ENCODE measurements around the gene GTF2H4. TPM values are rescaled to one million over a fixed set of nuclear protein-coding genes. Genes with fewer than 3 reads are reported as not detected.
"Not testable (repeated sequence)": the region's sequence is repeated elsewhere in the genome, so short reads cannot be mapped to it uniquely, and the experiment has no call there.

GTF2H4 gene
- total and polyA plus RNA-seq, 8 donors, result 3.9 to 67.4 (median 13.0) TPM

- Histone ChIP-seq H3K4me1 (peaks cover 7 to 14% (median 10%) of the 10 kb centered on the region in 4 donors), H3K4me3 (no peak overlapping the region), H3K36me3 (no peaks in the 10 kb centered on the region), H3K9me3 (peaks cover 0 to 18% (median 7%) of the 10 kb centered on the region in 4 donors), H3K27me3 (no peaks in the 10 kb centered on the region), H3K27ac (no peak overlapping the region)
- 86 to 100% (median 90%) methylated on average over 1 to 4 of the region's 4 CpGs for WGBS, 5 donors
- intact Hi-C loops (cut with DNase I; ENCODE audit: low total_unique reads), result no loop called here
- DNase-seq, result no peak
- TF ChIP-seq CTCF (IDR thresholded peaks at IDR 0.05), result no peak
- no peak for TF ChIP-seq EP300 (IDR thresholded peaks at IDR 0.05)
- TF ChIP-seq POLR2AphosphoS5 (IDR thresholded peaks at IDR 0.05), result no peak
- TF ChIP-seq POLR2A (IDR thresholded peaks at IDR 0.05), result no peak
Observed at GRCh38 chr6:30864325-30864724, 43.7 kb upstream of the GTF2H4 start.

GRCh38 chr6:30869241-30869749, 38.7 kb upstream of the GTF2H4 start:
- intact Hi-C loops (cut with DNase I; ENCODE audit: low total_unique reads); H3K4me3 ChIP-seq; H3K27me3 ChIP-seq; H3K4me1 ChIP-seq; H3K36me3 ChIP-seq; DNase-seq; H3K27ac ChIP-seq: not testable (repeated sequence)
- 84 to 90% (median 87%) methylated on average over 12 of the region's 12 CpGs for WGBS, 5 donors
- peaks cover 0 to 30% (median 10%) of the 10 kb centered on the region in 4 donors for H3K9me3 ChIP-seq

GRCh38 chr6:30870546-30870945, 37.5 kb upstream of the GTF2H4 start:
- Histone ChIP-seq H3K9me3 (peaks cover 0 to 30% (median 10%) of the 10 kb centered on the region in 4 donors), H3K4me3 (no peak overlapping the region), H3K27me3 (no peaks in the 10 kb centered on the region), H3K27ac (no peak overlapping the region), H3K4me1 (peaks cover 0 to 3% (median 0%) of the 10 kb centered on the region in 4 donors), H3K36me3 (no peaks in the 10 kb centered on the region)
- intact Hi-C loops (cut with DNase I; ENCODE audit: low total_unique reads), result loop anchor here (5.0 kb wide), 1 partner anchor 38 kb away; no protein-coding TSS in a partner anchor
- TF ChIP-seq POLR2AphosphoS5 (IDR thresholded peaks at IDR 0.05) (no peak), POLR2A (IDR thresholded peaks at IDR 0.05) (no peak), CTCF (IDR thresholded peaks at IDR 0.05) (no peak), EP300 (IDR thresholded peaks at IDR 0.05) (no peak)
- DNase-seq, result no peak

GRCh38 chr6:30871592-30872183, 36.3 kb upstream of the GTF2H4 start:
- Histone ChIP-seq H3K9me3 (peaks cover 0 to 30% (median 10%) of the 10 kb centered on the region in 4 donors), H3K4me1 (peaks cover 0 to 15% (median 7%) of the 10 kb centered on the region in 4 donors), H3K36me3 (no peaks in the 10 kb centered on the region), H3K27me3 (no peaks in the 10 kb centered on the region), H3K27ac (no peak overlapping the region), H3K4me3 (no peak overlapping the region)
- 82 to 92% (median 83%) methylated on average over 4 of the region's 4 CpGs for WGBS, 5 donors
- intact Hi-C loops (cut with DNase I; ENCODE audit: low total_unique reads), result loop anchor here (5.0 kb wide), 1 partner anchor 39 kb away; no protein-coding TSS in a partner anchor
- DNase-seq, result no peak
- no peak for TF ChIP-seq POLR2A (IDR thresholded peaks at IDR 0.05)
- no peak for TF ChIP-seq CTCF (IDR thresholded peaks at IDR 0.05)
- no peak for TF ChIP-seq POLR2AphosphoS5 (IDR thresholded peaks at IDR 0.05)

GRCh38 chr6:30873137-30873640, 34.8 kb upstream of the GTF2H4 start:
- no peak overlapping the region for H3K27ac ChIP-seq
- intact Hi-C loops (cut with DNase I; ENCODE audit: low total_unique reads), result loop anchor here (5.0 kb wide), 1 partner anchor 41 kb away; no protein-coding TSS in a partner anchor
- peaks cover 0 to 30% (median 10%) of the 10 kb centered on the region in 4 donors for H3K9me3 ChIP-seq
- no peaks in the 10 kb centered on the region for H3K36me3 ChIP-seq
- no peaks in the 10 kb centered on the region for H3K27me3 ChIP-seq
- no peak overlapping the region for H3K4me3 ChIP-seq
- 91 to 100% (median 95%) methylated on average over 2 of the region's 2 CpGs for WGBS, 5 donors
- peaks cover 6 to 30% (median 19%) of the 10 kb centered on the region in 4 donors for H3K4me1 ChIP-seq
- no peak for DNase-seq
- TF ChIP-seq POLR2A (IDR thresholded peaks at IDR 0.05) (no peak), EP300 (IDR thresholded peaks at IDR 0.05) (no peak), CTCF (IDR thresholded peaks at IDR 0.05) (no peak), POLR2AphosphoS5 (IDR thresholded peaks at IDR 0.05) (no peak)

- 84 to 98% (median 92%) methylated on average over 3 of the region's 3 CpGs for WGBS, 5 donors
- H3K36me3 ChIP-seq, H3K27me3 ChIP-seq, DNase-seq, H3K27ac ChIP-seq, H3K4me3 ChIP-seq: not testable (repeated sequence)
- Histone ChIP-seq H3K9me3 (peaks cover 0 to 25% (median 9%) of the 10 kb centered on the region in 4 donors), H3K4me1 (peaks cover 7 to 36% (median 22%) of the 10 kb centered on the region in 4 donors)
- intact Hi-C loops (cut with DNase I; ENCODE audit: low total_unique reads), result loop anchor here (5.0 kb wide), 1 partner anchor 41 kb away; no protein-coding TSS in a partner anchor
Observed at GRCh38 chr6:30873795-30874194, 34.2 kb upstream of the GTF2H4 start.
